GM19452 (cell line): ENCODE results near the gene NPAS2.

Experiments used
- ATAC-seq: cut with Tn5 transposase; IDR thresholded peaks from one replicate; pipeline ENCODE4 v1.9.1; 2021; ENCODE audit not compliant: unreplicated experiment

The NPAS2 gene

DNA sequence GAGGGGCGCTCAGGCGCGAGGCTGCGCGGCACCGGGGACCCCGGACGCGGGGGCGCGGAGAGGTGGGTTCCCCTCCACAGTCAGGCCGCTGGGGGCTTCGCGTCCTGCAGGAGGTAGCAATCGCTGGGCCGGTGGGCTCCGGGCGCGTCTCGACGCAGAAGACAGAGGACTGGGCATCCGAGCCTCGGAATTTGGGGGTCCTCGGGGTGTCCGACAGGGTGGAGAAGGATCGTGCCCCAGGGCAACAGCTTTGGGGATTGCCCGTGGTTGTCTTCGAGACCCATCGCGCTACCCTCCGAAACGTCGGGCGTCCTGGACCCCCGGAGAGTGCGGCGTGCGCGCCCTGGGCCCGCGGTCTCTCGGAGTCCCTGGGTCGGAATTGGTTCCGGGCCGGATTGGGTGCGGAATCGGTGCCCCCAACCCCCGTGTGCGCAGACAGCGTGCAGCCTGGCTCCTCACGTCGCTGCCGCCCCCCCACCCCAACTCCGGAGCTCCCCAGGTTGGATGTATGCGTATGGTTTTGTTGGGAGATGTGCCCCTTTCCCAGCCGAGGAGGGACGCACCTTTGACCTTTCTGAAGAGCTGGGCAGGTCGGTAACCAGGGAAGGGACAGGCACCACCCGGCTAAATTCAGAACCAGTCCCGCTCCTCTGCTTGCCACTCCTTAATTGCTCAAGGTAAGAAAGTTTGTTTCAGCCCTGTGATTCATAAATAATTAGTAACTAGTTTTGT, 750 bp downstream of the NPAS2 start:
- no peak for ATAC-seq

- ATAC-seq = no peak
These were observed 1.4 kb downstream of the NPAS2 start for GRCh38 chr2:100821255-100821910.

DNA sequence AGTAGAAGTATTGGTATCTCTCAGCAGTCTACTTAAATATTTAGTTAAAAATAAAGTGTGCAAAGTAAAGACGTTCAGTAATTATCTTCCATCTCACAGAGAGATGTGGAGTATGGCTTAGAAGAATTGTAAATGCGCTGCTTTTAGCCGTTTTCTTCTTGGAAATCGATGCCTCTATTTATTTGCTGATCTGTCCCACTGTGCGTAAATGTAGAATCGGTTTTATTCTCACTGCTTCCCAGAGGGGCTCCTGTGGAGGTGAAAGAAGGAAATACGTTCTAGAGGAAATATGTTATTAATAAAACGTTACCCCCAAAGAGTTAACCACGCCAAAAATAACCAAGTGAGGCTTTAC, 1.9 kb downstream of the NPAS2 start:
- ATAC-seq = no peak

GRCh38 chr2:100822587-100823248, 2.8 kb downstream of the NPAS2 start:
- no peak for ATAC-seq

DNA sequence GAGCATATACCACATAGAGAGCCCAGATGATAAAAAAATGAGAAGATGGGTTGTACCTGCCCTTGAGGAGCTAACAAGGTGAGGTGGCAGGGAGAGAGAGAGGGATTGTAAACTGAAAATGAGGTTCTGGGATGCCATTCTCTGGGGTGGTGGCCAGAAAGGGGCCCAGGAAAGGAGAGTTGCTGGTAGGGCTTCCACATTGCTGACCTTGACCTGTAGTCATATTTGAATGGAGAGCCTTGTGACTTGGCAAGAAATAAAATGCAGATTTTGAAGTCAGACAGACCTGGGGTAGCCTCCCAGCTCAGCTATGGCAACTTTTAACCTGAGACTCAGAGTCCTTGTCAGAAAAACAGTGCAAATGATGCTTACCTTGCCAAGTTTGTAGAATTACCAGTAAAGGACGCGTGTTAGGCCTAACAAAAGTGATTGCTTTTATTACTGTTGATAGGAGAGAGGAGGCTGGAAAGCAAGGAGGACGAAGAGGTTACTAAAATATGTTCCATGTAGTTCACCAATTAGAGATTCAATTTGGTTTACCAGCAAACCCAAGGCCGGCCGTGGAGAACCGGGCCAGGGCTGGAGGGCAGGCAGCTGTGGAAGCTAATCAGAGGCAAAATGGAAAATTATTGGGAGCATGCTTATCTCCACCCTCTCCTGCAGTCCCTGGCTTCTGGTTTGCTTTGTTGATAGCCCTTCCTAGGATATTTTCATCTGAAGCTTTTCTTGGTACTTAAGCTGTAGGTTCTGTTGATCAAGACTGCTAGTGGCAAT, 3.9 kb downstream of the NPAS2 start:
- no peak for ATAC-seq

DNA sequence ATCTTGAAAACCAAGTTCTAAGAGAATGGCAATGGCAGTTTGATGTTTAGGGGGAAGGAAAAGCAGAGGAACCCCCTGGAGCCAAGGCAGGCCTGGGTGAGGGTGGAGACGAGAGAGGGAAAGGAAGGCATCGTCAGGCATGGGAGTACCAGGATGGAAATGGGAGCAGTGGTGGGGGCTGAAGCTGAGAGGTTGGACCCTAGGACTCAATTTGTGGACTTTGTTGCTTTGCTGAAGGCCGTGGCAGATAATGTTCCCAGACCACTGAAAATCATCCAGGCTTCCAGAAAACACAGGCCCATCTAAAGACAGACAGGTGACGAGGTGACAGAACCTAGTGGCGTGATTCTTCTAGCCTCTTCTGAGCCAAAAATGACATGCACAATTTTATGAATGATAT, 4.9 kb downstream of the NPAS2 start:
- no peak for ATAC-seq

GRCh38 chr2:100826494-100826893, 6.6 kb downstream of the NPAS2 start:
- ATAC-seq = no peak

DNA sequence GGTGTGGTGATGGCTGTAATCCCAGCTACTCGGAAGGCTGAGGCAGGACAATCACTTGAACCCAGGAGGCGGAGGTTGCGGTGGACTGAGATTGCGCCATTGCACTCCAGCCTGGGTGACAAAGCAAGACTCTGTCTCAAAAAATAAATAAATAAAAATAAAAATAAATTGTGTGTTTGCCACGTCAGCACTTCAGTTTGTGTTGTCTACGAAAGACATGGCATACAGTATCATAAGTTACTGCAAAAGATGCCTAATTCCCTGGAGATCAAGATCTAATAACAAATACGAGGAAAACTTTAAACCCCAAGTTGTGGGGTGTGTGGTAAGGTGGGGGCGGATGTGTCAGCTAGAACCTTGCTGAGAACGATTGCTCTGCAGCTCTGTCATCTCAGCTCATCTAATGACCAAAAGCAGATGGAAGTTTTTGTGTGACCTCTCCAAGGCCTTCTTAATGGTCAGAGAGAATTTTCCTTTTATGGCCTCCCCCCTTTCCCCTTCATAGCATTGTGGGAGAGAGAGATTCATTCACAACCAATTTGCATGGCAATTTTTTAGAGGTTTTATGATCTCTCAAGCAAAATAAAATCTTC, 11.3 kb downstream of the NPAS2 start:
- no peak for ATAC-seq

GRCh38 chr2:100831831-100832230, 11.9 kb downstream of the NPAS2 start:
- ATAC-seq = no peak

DNA sequence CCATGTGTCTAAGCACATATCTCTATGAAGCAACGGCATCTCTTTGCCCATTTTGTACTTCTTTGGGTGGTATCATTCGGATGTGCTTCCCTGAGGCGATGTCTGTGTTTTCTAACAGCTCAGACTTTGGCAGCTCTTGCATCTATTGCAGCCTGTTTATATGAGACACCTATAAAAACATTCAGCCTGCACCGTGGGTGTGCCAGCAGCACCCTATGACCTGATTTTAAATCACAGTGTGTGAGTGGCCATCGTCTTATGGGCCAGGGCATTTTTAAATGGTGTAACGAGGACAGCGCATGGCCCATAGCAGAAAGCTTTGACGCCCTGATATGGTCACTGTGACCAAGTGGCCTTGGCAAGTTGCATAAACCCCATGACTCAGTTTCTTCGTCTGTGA, 12.9 kb downstream of the NPAS2 start:
- ATAC-seq = no peak

DNA sequence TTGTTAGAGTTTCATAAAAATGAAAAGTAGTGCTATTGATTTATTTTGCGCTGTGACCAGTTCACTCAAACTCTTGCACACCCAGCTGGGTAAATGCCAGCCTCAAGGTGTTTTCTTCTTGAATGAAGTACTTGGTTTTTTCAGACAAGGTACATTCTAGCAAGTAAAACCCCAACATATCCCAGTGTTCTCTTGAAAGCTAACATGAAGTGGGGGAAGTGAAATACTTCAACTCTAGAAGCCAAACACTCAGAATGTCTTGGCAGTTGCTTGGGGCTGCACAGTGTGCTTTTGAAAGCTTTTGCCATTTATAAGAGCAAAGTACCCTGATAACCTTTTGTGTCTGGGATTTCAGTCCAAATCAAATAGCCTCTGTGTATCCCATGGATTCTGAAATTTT, 13.4 kb downstream of the NPAS2 start:
- ATAC-seq = no peak

GRCh38 chr2:100834221-100834620, 14.3 kb downstream of the NPAS2 start:
- no peak for ATAC-seq

DNA sequence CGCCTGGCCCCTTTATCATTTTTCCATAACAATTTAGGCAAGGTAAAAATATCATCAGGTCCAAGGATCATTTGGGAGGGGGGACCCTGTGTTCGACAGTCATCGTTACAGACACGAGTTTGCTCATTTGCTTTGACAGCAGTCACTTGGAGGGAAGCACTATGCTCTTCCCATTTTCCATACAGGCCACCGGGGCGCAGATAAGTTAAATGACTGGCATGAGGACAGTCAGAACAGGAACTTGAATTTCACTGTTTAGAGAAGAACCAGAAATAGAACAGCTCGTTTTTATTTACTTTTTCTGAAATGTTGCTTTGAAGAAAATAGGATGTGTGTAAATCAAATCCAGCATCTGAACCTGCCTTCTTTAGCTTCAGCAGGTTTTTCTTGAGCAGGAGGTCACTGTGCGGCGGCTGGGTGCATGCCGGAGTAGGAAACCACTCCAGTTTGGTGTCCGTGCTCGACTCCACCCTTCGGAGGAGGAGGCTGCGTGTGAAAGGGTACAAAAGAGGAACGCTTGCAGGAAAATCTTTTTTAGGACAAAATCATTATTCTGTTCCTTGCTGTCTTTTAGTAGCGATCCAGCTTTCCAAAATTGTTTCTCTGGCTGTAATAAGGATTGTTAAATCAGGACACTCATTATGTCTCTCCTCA, 15.2 kb downstream of the NPAS2 start:
- no peak for ATAC-seq

GRCh38 chr2:100840519-100840918, 20.6 kb downstream of the NPAS2 start:
- no peak for ATAC-seq

- no peak for ATAC-seq
These were observed 22.4 kb downstream of the NPAS2 start for GRCh38 chr2:100842241-100842922.

GRCh38 chr2:100844514-100844913, 24.6 kb downstream of the NPAS2 start:
- no peak for ATAC-seq

GRCh38 chr2:100845141-100845991, 25.4 kb downstream of the NPAS2 start:
- ATAC-seq = no peak

DNA sequence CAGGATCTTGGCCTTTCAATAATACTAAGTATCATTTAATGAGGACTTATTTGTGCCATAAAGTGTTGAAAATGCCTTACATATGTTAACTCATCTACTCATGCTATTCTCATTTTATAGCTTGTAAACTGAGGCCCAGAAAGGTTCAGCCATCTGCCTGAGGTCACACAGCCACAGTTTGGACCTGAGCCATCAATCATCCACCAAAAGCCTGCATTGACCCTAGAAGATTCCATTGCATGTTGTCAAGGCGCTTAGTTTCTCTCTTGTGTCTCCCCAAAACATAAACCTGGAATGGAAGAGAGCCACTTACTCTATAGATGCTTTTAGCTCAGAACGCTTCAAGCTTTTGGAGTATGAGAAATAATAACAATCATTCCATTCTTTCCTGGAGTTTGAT, 26.8 kb downstream of the NPAS2 start:
- no peak for ATAC-seq

GRCh38 chr2:100852447-100852846, 32.5 kb downstream of the NPAS2 start:
- no peak for ATAC-seq
